ENCODE results near the gene RAX2. TPM values are rescaled to one million over a fixed set of nuclear protein-coding genes. Genes with fewer than 3 reads are reported as not detected.

RAX2 gene
- total and polyA plus RNA-seq, 2 of the 13 experiments (the other 11 are each of a cell fraction or from before 2014, with no cell fraction given), result not detected

DNA sequence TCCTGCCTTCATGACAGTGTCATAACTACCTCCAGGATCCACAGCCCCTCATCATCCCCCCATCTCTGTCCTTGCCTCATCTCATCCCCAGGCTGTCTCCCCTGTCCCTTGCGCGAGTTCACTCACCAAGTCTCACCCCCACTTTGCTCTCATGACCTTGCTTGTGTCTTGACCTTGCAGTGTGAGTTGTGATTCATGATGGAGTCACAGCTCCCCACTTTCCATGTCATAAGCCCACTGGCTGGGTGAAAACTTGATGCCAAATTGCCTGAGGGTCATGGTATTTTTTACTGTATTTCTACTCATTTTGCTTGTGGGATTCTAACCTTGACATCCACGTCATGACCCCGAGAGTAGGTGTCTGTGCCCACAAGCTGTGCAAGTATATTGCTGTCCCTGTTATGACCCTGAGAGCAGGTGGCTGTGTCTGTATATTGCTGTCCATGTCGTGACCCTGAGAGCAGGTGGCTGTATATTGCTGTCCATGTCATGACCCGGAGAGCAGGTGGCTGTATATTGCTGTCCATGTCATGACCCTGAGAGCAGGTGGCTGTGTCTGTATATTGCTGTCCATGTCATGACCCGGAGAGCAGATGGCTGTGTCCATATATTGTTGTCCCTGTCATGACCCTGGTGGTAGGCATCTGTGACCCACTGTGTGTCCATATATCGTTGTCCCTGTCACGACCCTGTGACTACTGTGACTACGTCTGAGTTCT, 34.4 kb downstream of the RAX2 start:
- H3K4me1 ChIP-seq (ENCODE audit: insufficient read depth, low read length), result no peaks in the 10 kb centered on the region
- ChIA-PET CTCF (ENCODE audit: low intra/inter-chr PET ratio, low total read pairs) (no interaction called here), POLR2A (no interaction called here)
- no peak overlapping the region for H3K4me2 ChIP-seq (ENCODE audit: low read depth, low read length)
- H4K20me1 ChIP-seq (ENCODE audit: insufficient read depth, low read length), result no peaks in the 10 kb centered on the region
- no peak overlapping the region for H3K4me3 ChIP-seq (replicated peaks in 1 of 3; ENCODE audit: insufficient read depth in 1 of 3, low read depth in 2 of 3, low read length in 3 of 3)
- H3K9ac ChIP-seq (ENCODE audit: insufficient read depth, low read depth, low read length), result no peak overlapping the region
- H3K27ac ChIP-seq (ENCODE audit: extremely low read length, insufficient read depth, low read length), result no peak overlapping the region
- no peak for FAIRE-seq
- no peak overlapping the region for H2AFZ ChIP-seq (ENCODE audit: low read length)
- no peaks in the 10 kb centered on the region for H3K27me3 ChIP-seq (ENCODE audit: control insufficient read depth in 1 of 2, insufficient read depth in 2 of 2, low read length in 2 of 2)
- 0 out of 5 replicates have a peak, but pooled peaks cover 0 to 3% of the 10 kb centered on the region in 2 experiments for H3K36me3 ChIP-seq (replicated peaks in 1 of 2; ENCODE audit: control insufficient read depth in 1 of 2, insufficient read depth in 2 of 2, low read length in 2 of 2)
- intact Hi-C loops (cut with micrococcal nuclease; ENCODE audit: unreplicated experiment) (no loop called here), in situ Hi-C loops (cut with HindIII; ENCODE audit: extremely low pct_ligation_motif_present, low pct_unique_long_range_greater_than_20kb) (no loop called here)
- no peaks in the 10 kb centered on the region for H3K9me3 ChIP-seq (ENCODE audit: low read length)
- 97% methylated on average over 9 of the region's 10 CpGs for WGBS (ENCODE audit: low lambda C conversion rate)
- no peak for DNase-seq (ENCODE audit: low spot score)
- ATAC-seq, result no peak
- no TSS peak for BruUV-seq (replicated peaks)
- H3K79me2 ChIP-seq (ENCODE audit: insufficient read depth, low read length), result no peaks in the 10 kb centered on the region
- no peak for TF ChIP-seq ZBED4 (CRISPR knock-in tag; IDR thresholded peaks at IDR 0.05; ENCODE audit: borderline replicate concordance)
- TF ChIP-seq, protein P1, sequence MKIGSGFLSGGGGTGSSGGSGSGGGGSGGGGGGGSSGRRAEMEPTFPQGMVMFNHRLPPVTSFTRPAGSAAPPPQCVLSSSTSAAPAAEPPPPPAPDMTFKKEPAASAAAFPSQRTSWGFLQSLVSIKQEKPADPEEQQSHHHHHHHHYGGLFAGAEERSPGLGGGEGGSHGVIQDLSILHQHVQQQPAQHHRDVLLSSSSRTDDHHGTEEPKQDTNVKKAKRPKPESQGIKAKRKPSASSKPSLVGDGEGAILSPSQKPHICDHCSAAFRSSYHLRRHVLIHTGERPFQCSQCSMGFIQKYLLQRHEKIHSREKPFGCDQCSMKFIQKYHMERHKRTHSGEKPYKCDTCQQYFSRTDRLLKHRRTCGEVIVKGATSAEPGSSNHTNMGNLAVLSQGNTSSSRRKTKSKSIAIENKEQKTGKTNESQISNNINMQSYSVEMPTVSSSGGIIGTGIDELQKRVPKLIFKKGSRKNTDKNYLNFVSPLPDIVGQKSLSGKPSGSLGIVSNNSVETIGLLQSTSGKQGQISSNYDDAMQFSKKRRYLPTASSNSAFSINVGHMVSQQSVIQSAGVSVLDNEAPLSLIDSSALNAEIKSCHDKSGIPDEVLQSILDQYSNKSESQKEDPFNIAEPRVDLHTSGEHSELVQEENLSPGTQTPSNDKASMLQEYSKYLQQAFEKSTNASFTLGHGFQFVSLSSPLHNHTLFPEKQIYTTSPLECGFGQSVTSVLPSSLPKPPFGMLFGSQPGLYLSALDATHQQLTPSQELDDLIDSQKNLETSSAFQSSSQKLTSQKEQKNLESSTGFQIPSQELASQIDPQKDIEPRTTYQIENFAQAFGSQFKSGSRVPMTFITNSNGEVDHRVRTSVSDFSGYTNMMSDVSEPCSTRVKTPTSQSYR (CRISPR knock-in tag; IDR thresholded peaks at IDR 0.05; ENCODE audit: borderline replicate concordance), result no peak
- TF ChIP-seq ZNF567 (CRISPR knock-in tag; IDR thresholded peaks at IDR 0.05; ENCODE audit: borderline replicate concordance), result no peak
- TF ChIP-seq, protein P2, sequence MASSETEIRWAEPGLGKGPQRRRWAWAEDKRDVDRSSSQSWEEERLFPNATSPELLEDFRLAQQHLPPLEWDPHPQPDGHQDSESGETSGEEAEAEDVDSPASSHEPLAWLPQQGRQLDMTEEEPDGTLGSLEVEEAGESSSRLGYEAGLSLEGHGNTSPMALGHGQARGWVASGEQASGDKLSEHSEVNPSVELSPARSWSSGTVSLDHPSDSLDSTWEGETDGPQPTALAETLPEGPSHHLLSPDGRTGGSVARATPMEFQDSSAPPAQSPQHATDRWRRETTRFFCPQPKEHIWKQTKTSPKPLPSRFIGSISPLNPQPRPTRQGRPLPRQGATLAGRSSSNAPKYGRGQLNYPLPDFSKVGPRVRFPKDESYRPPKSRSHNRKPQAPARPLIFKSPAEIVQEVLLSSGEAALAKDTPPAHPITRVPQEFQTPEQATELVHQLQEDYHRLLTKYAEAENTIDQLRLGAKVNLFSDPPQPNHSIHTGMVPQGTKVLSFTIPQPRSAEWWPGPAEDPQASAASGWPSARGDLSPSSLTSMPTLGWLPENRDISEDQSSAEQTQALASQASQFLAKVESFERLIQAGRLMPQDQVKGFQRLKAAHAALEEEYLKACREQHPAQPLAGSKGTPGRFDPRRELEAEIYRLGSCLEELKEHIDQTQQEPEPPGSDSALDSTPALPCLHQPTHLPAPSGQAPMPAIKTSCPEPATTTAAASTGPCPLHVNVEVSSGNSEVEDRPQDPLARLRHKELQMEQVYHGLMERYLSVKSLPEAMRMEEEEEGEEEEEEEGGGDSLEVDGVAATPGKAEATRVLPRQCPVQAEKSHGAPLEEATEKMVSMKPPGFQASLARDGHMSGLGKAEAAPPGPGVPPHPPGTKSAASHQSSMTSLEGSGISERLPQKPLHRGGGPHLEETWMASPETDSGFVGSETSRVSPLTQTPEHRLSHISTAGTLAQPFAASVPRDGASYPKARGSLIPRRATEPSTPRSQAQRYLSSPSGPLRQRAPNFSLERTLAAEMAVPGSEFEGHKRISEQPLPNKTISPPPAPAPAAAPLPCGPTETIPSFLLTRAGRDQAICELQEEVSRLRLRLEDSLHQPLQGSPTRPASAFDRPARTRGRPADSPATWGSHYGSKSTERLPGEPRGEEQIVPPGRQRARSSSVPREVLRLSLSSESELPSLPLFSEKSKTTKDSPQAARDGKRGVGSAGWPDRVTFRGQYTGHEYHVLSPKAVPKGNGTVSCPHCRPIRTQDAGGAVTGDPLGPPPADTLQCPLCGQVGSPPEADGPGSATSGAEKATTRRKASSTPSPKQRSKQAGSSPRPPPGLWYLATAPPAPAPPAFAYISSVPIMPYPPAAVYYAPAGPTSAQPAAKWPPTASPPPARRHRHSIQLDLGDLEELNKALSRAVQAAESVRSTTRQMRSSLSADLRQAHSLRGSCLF (CRISPR knock-in tag; IDR thresholded peaks at IDR 0.05; ENCODE audit: borderline replicate concordance), result no peak
- TF ChIP-seq, protein P3, sequence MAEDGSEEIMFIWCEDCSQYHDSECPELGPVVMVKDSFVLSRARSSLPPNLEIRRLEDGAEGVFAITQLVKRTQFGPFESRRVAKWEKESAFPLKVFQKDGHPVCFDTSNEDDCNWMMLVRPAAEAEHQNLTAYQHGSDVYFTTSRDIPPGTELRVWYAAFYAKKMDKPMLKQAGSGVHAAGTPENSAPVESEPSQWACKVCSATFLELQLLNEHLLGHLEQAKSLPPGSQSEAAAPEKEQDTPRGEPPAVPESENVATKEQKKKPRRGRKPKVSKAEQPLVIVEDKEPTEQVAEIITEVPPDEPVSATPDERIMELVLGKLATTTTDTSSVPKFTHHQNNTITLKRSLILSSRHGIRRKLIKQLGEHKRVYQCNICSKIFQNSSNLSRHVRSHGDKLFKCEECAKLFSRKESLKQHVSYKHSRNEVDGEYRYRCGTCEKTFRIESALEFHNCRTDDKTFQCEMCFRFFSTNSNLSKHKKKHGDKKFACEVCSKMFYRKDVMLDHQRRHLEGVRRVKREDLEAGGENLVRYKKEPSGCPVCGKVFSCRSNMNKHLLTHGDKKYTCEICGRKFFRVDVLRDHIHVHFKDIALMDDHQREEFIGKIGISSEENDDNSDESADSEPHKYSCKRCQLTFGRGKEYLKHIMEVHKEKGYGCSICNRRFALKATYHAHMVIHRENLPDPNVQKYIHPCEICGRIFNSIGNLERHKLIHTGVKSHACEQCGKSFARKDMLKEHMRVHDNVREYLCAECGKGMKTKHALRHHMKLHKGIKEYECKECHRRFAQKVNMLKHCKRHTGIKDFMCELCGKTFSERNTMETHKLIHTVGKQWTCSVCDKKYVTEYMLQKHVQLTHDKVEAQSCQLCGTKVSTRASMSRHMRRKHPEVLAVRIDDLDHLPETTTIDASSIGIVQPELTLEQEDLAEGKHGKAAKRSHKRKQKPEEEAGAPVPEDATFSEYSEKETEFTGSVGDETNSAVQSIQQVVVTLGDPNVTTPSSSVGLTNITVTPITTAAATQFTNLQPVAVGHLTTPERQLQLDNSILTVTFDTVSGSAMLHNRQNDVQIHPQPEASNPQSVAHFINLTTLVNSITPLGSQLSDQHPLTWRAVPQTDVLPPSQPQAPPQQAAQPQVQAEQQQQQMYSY (CRISPR knock-in tag; IDR thresholded peaks at IDR 0.05), result no peak
- no peak for TF ChIP-seq ZNF564 (CRISPR knock-in tag; IDR thresholded peaks at IDR 0.05)
- TF ChIP-seq ZNF468 (CRISPR knock-in tag; IDR thresholded peaks at IDR 0.05), result no peak
